Endothelial cell of umbilical vein (primary cell): ENCODE results near the gene CTTNBP2NL. TPM values are rescaled to one million over a fixed set of nuclear protein-coding genes. Genes with fewer than 3 reads are reported as not detected.
"Not testable (repeated sequence)": the region's sequence is repeated elsewhere in the genome, so short reads cannot be mapped to it uniquely, and the experiment has no call there.

Experiments used
- BruUV-seq: library from RNA; stranded (reverse); fragments of 400-500 nt; replicated peaks from 2 replicates; lab custom pipeline; 2021; lab: Mats Ljungman, UMichigan
- CTCF ChIA-PET: fragments of 300-600, 350-600 bp; sonication (Branson Sonifier 250); formaldehyde crosslinking; loops from one replicate; lab custom pipeline; 2021; ENCODE audit warnings: antibody characterized with exemption, inconsistent platforms; lab: Charles Lee
- POLR2A ChIA-PET: fragments of 300-600, 350-600 bp; sonication (Branson Sonifier 250); formaldehyde crosslinking; loops from one replicate; lab custom pipeline; 2021; ENCODE audit warnings: antibody characterized with exemption, inconsistent platforms; lab: Charles Lee
- DNase-seq: peaks from one replicate; pipeline ENCODE4 v3.0.0-alpha.2; 2011; ENCODE audit warnings: low read depth, low spot score
- FAIRE-seq: peaks from 2 replicates; lab custom pipeline; 2011; peaks lifted over from hg19 to GRCh38; lab: Jason Lieb, UNC
- H2AFZ ChIP-seq: 2 replicates; pipeline ENCODE4 v1.6.0; 2012; ENCODE audit warnings: low read depth, low read length, control low read depth, inconsistent platforms
- H3K27ac ChIP-seq: 2 replicates; pipeline ENCODE4 v1.5.1; 2011; ENCODE audit warnings: low read depth, mild to moderate bottlenecking, control low read depth, low read length, moderate library complexity; ENCODE audit not compliant: insufficient read depth
- H3K27me3 ChIP-seq, 2 experiments: 2 replicates each; pipeline versions ENCODE4 v1.6.0 to v1.6.1; 2011; ENCODE audit warnings: low read length in 2 of 2, mixed read lengths in 1 of 2; ENCODE audit not compliant: control insufficient read depth in 2 of 2, insufficient read depth in 2 of 2
- H3K36me3 ChIP-seq, 2 experiments: 2 replicates in 1 of 2; 3 replicates in 1 of 2; pipeline ENCODE4 v1.5.1; 2011; ENCODE audit warnings: low read length in 2 of 2, mild to moderate bottlenecking in 1 of 2, moderate library complexity in 1 of 2; ENCODE audit not compliant: control insufficient read depth in 2 of 2, insufficient read depth in 2 of 2; ENCODE audit errors: extremely low read depth in 1 of 2
- H3K4me1 ChIP-seq: 3 replicates; pipeline ENCODE4 v1.5.1; 2011; ENCODE audit warnings: mild to moderate bottlenecking, low read length; ENCODE audit not compliant: control insufficient read depth, insufficient read depth; ENCODE audit errors: extremely low read depth
- H3K4me2 ChIP-seq: 2 replicates; pipeline ENCODE4 v1.6.1; 2011; ENCODE audit warnings: low read length, control low read depth, mixed read lengths; ENCODE audit not compliant: insufficient read depth
- H3K4me3 ChIP-seq, 3 experiments: fragments of 200-600 bp in 1 of 3; sonication (generic), shearing (Covaris generic) in 1 of 3; replicated peaks in 1 of 3; 2 replicates each; pipeline ENCODE4 v1.5.1; 2011 to 2016; ENCODE audit warnings: control low read depth in 3 of 3, low read length in 3 of 3, mild to moderate bottlenecking in 2 of 3, inconsistent platforms in 1 of 3, low read depth in 1 of 3, moderate library complexity in 1 of 3; ENCODE audit not compliant: insufficient read depth in 1 of 3
- H3K79me2 ChIP-seq: 2 replicates; pipeline ENCODE4 v1.6.0; 2012; ENCODE audit warnings: low read length, inconsistent platforms; ENCODE audit not compliant: control insufficient read depth, insufficient read depth
- H3K9ac ChIP-seq: replicated peaks from 2 replicates; pipeline ENCODE3; 2011; ENCODE audit warnings: low read length, control low read depth; ENCODE audit not compliant: insufficient read depth; ENCODE audit errors: extremely low read depth
- H3K9me1 ChIP-seq: replicated peaks from 3 replicates; pipeline ENCODE4 v1.6.0; 2011; ENCODE audit warnings: mild to moderate bottlenecking, low read length; ENCODE audit not compliant: control insufficient read depth, insufficient read depth; ENCODE audit errors: extremely low read depth
- H3K9me3 ChIP-seq: replicated peaks from 2 replicates; pipeline ENCODE4 v1.5.1; 2012; ENCODE audit warnings: low read length, inconsistent platforms; ENCODE audit not compliant: control insufficient read depth, insufficient read depth
- H4K20me1 ChIP-seq: replicated peaks from 2 replicates; pipeline ENCODE3; 2011; ENCODE audit warnings: mild to moderate bottlenecking, low read length; ENCODE audit not compliant: control insufficient read depth, insufficient read depth; ENCODE audit errors: extremely low read depth
- FOS ChIP-seq: IDR thresholded peaks from 2 replicates; pipeline ENCODE4 v1.6.1; 2011; ENCODE audit warnings: mild to moderate bottlenecking, low read length, moderate library complexity, borderline replicate concordance; ENCODE audit not compliant: insufficient read depth
- GATA2 ChIP-seq: IDR thresholded peaks from 2 replicates; pipeline ENCODE4 v1.7.0; 2011; ENCODE audit warnings: low read depth, mild to moderate bottlenecking, moderate library complexity, mixed read lengths, low read length; ENCODE audit not compliant: insufficient read length, insufficient read depth
- JUN ChIP-seq: IDR thresholded peaks from 2 replicates; pipeline ENCODE4 v1.6.1; 2011; ENCODE audit warnings: borderline replicate concordance, low read depth; ENCODE audit not compliant: insufficient read length, insufficient read depth
- POLR2AphosphoS5 ChIP-seq: IDR thresholded peaks from 2 replicates; pipeline ENCODE4 v1.6.1; 2012; ENCODE audit warnings: low read depth, mild to moderate bottlenecking, control low read depth, low read length, moderate library complexity; ENCODE audit not compliant: insufficient read depth
- dilution Hi-C: fragments of 300-500 bp; cut with MboI; formaldehyde crosslinking; loops from one replicate; pipeline ENCODE4 v1.15.0; 2019; ENCODE audit warnings: low sequenced_read_pairs; ENCODE audit not compliant: extremely low pct_ligation_motif_present
- intact Hi-C: fragments of 100-400 bp; cut with micrococcal nuclease; formaldehyde crosslinking; loops from one replicate; pipeline ENCODE4 v1.10.0; 2022
- polyA plus RNA-seq, 4 experiments: library from polyadenylated mRNA; depleted of rRNA in 3 of 4; stranded (reverse) in 3 of 4; unstranded in 1 of 4; fragments of >200 nt; gene quantifications; 2 replicates each; pipeline versions ENCODE4 v1.2.1 to v1.2.3, GENCODE V29; 2011 to 2012; ENCODE audit warnings: missing spikeins in 1 of 4
- total RNA-seq: library from RNA; stranded (reverse); gene quantifications from 2 replicates; pipeline ENCODE4 v1.2.3, GENCODE V29; 2021

CTTNBP2NL gene
- total and polyA plus RNA-seq, 2 donors (not counting 3 experiments of a cell fraction or from before 2014, with no cell fraction given) = 21.5 to 94.4 TPM

DNA sequence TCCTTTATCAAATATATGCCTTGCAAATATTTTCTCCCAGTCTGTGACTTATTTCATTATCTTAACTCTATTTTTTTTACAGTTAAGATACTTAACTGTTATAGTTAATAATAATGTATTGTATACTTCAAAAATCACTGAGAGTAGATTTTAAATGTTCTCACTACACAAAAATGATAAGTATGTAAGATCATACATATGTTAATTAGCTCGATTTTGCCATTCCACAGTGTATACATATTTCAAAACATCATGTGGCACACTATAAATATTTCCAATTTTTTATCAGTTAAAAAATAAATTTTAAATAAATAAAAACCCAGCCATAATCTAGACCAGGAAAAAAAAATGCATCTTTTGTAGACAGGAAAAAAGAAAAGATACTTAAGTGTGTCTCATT lies 27.2 kb downstream of the CTTNBP2NL start:
- Histone ChIP-seq H4K20me1 (no peaks in the 10 kb centered on the region), H3K79me2 (peaks cover 84% of the 10 kb centered on the region), H3K27me3 (no peaks in the 10 kb centered on the region), H2AFZ (no peak overlapping the region), H3K27ac (no peak overlapping the region), H3K36me3 (peaks cover 6 to 12% of the 10 kb centered on the region in 2 experiments), H3K4me1 (peaks cover 3% of the 10 kb centered on the region), H3K9me3 (no peaks in the 10 kb centered on the region), H3K9me1 (no peaks in the 10 kb centered on the region), H3K9ac (no peak overlapping the region), H3K4me2 (no peak overlapping the region), H3K4me3 (no peak overlapping the region)
- intact Hi-C loops = no loop called here
- no TSS peak for BruUV-seq
- no peak for TF ChIP-seq GATA2
- TF ChIP-seq JUN = no peak
- no peak for TF ChIP-seq POLR2AphosphoS5
- no peak for TF ChIP-seq FOS
- DNase-seq (no peak), FAIRE-seq (no peak)
- dilution Hi-C loops = no loop called here
- ChIA-PET CTCF (no interaction called here), POLR2A (no interaction called here)

DNA sequence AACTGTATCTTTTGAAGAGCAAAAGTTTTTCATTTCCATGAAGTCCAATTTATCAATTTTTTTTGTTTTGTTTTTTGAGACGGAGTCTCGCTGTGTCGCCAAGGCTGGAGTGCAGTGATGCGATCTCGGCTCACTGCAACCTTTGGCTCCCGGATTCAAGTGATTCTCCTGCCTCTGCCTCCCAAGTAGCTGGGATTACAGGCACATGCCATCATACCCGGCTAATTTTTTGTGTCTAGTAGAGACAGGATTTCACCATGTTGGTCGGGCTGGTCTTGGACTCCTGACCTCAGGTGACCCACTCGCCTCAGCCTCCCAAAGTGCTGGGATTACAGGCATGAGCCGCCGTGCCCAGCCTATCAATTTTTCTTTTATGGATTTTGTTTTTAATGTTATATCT lies 27.7 kb downstream of the CTTNBP2NL start:
- H3K79me2 ChIP-seq = peaks cover 82% of the 10 kb centered on the region
- dilution Hi-C loops = not testable (repeated sequence)

More for the DNA sequence above, 27.7 kb downstream of the CTTNBP2NL start:
- H3K4me1 ChIP-seq, H3K9me1 ChIP-seq, H3K9ac ChIP-seq, POLR2A ChIA-PET, BruUV-seq, DNase-seq, H3K27ac ChIP-seq, H3K4me3 ChIP-seq, H3K9me3 ChIP-seq, H2AFZ ChIP-seq, FAIRE-seq, H3K4me2 ChIP-seq, H4K20me1 ChIP-seq, H3K36me3 ChIP-seq, intact Hi-C loops, CTCF ChIA-PET, H3K27me3 ChIP-seq: not testable (repeated sequence)
